ENCODE data around the gene MX2. TPM values are rescaled to one million over a fixed set of nuclear protein-coding genes. Genes with fewer than 3 reads are reported as not detected.

Gene MX2
- total RNA-seq, 2 experiments from 2014 or later, result 9.2 to 10.3 TPM

DNA sequence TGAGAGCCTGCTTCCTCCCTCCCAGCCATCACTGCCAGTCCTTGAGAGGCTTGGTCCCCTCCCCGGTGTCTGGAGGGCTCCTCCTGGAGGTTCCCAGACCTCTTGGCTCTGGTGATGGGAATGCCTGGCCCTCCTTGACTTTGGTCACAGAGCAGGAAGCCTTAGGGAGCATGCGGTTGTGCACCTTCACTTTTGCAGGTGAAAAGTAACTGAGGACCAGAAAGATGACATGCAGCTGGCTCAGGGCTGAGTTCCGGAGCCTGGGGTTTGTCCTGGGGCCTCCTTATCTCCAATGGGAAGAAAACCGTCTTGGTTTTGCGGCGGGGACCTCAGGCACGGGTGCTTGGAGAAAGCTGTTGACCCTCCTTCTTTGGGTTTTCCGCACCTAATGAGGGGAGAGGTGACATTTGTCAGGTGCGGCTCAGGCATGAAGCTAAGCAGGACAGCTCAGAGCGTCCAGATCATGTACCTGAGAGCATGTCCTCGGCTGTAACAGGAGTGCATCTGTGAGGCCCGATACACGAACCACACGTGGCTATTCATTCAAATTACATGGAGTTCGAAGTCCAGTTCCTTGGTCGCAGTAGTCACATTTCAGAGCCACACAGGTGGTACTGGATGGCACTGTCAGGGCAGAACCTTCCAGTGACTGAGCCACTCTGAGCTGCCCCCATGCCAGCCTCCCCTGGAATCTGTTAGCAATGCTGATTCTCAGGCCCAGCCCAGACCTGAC is 608 bp upstream of the MX2 start:
- no peaks in the 10 kb centered on the region for H3K9me3 Mint-ChIP-seq
- peaks cover 3% of the 10 kb centered on the region for H3K36me3 Mint-ChIP-seq (ENCODE audit: low read depth)
- no peak for DNase-seq
- H3K27me3 Mint-ChIP-seq, result no peaks in the 10 kb centered on the region
- TF ChIP-seq, protein P1, sequence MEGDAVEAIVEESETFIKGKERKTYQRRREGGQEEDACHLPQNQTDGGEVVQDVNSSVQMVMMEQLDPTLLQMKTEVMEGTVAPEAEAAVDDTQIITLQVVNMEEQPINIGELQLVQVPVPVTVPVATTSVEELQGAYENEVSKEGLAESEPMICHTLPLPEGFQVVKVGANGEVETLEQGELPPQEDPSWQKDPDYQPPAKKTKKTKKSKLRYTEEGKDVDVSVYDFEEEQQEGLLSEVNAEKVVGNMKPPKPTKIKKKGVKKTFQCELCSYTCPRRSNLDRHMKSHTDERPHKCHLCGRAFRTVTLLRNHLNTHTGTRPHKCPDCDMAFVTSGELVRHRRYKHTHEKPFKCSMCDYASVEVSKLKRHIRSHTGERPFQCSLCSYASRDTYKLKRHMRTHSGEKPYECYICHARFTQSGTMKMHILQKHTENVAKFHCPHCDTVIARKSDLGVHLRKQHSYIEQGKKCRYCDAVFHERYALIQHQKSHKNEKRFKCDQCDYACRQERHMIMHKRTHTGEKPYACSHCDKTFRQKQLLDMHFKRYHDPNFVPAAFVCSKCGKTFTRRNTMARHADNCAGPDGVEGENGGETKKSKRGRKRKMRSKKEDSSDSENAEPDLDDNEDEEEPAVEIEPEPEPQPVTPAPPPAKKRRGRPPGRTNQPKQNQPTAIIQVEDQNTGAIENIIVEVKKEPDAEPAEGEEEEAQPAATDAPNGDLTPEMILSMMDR (IDR thresholded peaks at IDR 0.05), result no peak
- ChIA-PET CTCF (interaction anchor here (1.0 to 1.1 kb wide), 2 partner anchors 76 to 78 kb away, joined by 3 to 4 read pairs; no protein-coding TSS in a partner anchor), POLR2A (interaction anchor here (0.6 to 1.9 kb wide), 5 partner anchors 9 to 67 kb away, joined by 3 to 10 read pairs (median 3); partner anchors contain the start of gene MX1)
- peak overlapping the region; percentile 72 for H3K4me3 Mint-ChIP-seq
- H3K4me1 Mint-ChIP-seq (ENCODE audit: low read depth), result peaks cover 37% of the 10 kb centered on the region
- H3K27ac Mint-ChIP-seq, result peak overlapping the region; percentile 96
- no peak for ATAC-seq
- intact Hi-C loops (cut with micrococcal nuclease), result no loop called here

DNA sequence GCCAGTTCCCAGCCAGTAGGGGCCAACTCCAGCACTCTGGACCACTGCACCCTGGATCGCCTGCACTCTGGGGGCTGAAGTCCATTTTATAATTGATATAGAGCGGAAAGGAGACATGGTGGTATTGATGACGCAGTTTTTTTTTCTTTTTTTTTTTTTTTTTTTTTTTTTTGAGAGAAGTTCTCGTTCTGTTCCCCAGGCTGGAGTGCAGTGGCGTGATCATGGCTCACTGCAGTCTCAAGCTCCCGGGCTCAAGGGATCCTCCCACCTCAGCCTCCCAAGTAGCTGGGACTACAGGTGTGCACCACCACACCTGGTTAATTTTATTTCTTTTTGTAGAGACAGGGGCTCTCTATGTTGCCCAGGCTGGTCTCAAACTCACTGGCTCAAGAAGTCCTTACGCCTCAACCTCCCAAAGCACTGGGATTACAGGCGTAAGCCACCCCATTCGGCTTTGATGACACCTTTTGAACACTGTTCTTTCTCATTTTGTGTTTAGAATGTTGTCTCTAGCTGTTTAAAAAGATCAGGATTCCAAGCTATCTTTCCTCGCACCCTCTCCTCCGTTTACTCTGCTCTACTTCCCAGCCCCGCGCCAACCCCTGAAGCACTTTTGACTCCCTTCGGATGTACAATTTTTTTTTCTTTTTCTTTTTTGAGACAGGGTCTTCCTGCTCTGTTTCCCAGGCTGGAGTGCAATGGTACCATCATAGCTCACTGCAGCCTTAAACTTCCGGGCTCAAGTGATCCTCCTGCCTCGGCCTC is 960 bp downstream of the MX2 start:
- POLR2A ChIA-PET, result interaction anchor here (1.1 to 1.3 kb wide), 2 partner anchors 62 to 63 kb away, joined by 3 to 4 read pairs; partner anchors contain the start of gene MX1
- Mint-ChIP-seq H3K27ac (peak overlapping the region; percentile 96), H3K9me3 (no peaks in the 10 kb centered on the region), H3K4me1 (ENCODE audit: low read depth) (peaks cover 47% of the 10 kb centered on the region), H3K4me3 (peak overlapping the region; percentile 72), H3K27me3 (no peaks in the 10 kb centered on the region), H3K36me3 (ENCODE audit: low read depth) (peaks cover 3% of the 10 kb centered on the region)
- intact Hi-C loops (cut with micrococcal nuclease), result no loop called here
- CTCF ChIA-PET, result no interaction called here
- TF ChIP-seq, protein P1 (IDR thresholded peaks at IDR 0.05), result no peak
- ATAC-seq (no peak), DNase-seq (no peak)

DNA sequence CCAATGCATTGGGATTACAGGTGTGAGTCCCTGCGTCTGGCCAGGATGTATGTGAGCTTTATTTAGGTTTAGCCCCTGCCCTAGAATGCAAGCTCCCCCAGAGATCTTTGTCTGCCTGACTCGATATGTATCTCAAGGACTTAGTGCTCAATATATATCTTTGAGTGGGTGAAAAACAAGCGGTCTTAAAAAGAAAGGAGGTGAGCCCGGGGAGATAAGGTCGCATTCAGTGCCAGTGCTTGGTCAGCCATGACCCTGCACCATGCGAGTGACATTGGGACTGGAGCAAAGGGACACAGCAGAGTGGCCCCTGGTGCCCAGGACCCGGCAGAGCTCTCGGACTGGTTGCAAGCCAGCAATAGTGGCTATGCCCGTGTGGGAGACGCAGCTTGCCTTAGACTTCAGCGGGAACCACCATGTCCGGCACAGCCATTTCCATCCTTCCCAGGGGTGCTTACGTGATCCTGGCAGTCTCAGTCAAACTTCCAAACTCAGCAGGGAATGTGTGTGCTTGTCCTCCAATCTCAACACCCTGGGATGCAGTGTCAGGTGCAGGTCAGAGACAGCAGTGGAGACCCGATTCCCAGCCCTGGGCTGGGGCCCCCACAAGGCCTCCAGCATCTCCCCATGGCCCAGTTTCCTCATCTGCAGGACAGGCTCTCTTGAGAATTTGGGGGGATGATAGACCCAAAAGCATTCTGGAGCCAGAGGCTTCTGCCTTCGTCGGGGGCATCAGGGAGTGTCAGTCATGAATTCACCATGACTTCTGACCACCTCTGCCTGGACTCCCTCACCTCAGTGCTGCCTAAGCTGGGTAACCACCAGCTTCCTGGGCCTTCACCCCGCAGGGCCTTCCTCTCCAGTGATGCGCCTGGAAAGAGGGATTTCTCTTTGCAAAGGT is 1.8 kb downstream of the MX2 start:
- intact Hi-C loops (cut with micrococcal nuclease), result no loop called here
- Mint-ChIP-seq H3K27ac (peak overlapping the region; percentile 96), H3K9me3 (no peaks in the 10 kb centered on the region), H3K36me3 (ENCODE audit: low read depth) (peaks cover 3% of the 10 kb centered on the region), H3K4me3 (peak overlapping the region; percentile 72), H3K4me1 (ENCODE audit: low read depth) (peaks cover 54% of the 10 kb centered on the region), H3K27me3 (no peaks in the 10 kb centered on the region)
- POLR2A ChIA-PET, result interaction anchor here (1.1 to 1.3 kb wide), 2 partner anchors 61 to 62 kb away, joined by 3 to 4 read pairs; partner anchors contain the start of gene MX1
- TF ChIP-seq, protein P1 (IDR thresholded peaks at IDR 0.05), result no peak
- no peak for ATAC-seq
- no peak for DNase-seq
- CTCF ChIA-PET, result no interaction called here

DNA sequence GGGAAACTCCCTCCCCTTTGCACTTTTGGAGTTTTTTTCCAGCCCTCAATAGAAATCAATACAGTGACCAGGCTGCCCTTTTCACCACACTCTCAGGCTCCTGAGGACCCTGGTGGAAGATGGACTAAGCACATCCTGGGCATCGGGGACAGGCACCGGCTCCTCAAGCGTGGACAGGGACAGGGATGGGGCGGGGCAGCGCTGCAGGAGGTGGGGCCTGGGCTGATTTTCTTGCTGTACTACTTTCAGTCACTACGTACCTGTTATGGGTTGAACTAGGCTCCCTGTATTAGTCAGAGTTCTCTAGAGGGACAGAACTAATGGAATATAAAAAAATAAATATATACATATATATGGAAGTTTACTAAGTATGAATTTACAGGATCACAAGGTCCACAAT is 2.5 kb downstream of the MX2 start:
- Mint-ChIP-seq H3K27ac (no peak overlapping the region), H3K27me3 (no peaks in the 10 kb centered on the region), H3K36me3 (ENCODE audit: low read depth) (peaks cover 3% of the 10 kb centered on the region), H3K4me1 (ENCODE audit: low read depth) (peaks cover 61% of the 10 kb centered on the region), H3K9me3 (no peaks in the 10 kb centered on the region), H3K4me3 (no peak overlapping the region)
- intact Hi-C loops (cut with micrococcal nuclease), result no loop called here
- TF ChIP-seq, protein P1 (IDR thresholded peaks at IDR 0.05), result no peak
- CTCF ChIA-PET, result no interaction called here
- ATAC-seq (no peak), DNase-seq (no peak)
- POLR2A ChIA-PET, result no interaction called here
